Ureter (tissue), 1 donor: Measurements from ENCODE around the gene COMTD1. TPM values are rescaled to one million over a fixed set of nuclear protein-coding genes. Genes with fewer than 3 reads are reported as not detected.
"Not testable (repeated sequence)": the region's sequence is repeated elsewhere in the genome, so short reads cannot be mapped to it uniquely, and the experiment has no call there.

Experiments used
- DNase-seq: peaks from one replicate; pipeline ENCODE4 v3.0.0-alpha.2; 2020; ENCODE audit warnings: low spot score
- total RNA-seq: library from RNA; stranded (reverse); gene quantifications from one replicate; pipeline ENCODE4 v1.2.4, GENCODE V29; 2023
- donor health status: DM: yes; HTN: yes; CAD: no.

The COMTD1 gene
- total RNA-seq, 1 donor from 2014 or later: 34.6 TPM

DNA sequence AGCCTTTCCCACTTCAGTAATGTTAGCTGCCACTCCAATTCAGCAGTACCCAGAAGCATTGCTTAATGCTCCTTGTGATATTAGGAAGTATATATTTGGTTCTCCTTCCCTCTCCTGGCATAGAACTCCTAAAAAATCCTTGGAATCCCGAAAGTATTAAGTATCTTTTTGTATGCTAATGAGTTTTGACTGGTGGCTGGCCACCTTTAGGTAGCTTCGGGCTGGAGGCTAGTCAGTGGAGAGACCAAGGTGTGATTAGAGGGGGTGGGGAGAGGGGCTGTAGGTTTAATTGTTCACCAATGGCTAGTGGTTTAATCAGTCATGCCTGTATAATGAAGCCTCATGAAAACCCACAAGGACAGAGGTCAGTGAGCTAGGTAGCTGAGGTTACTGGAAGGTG is 12.2 kb downstream of the COMTD1 start:
- DNase-seq: no peak

DNA sequence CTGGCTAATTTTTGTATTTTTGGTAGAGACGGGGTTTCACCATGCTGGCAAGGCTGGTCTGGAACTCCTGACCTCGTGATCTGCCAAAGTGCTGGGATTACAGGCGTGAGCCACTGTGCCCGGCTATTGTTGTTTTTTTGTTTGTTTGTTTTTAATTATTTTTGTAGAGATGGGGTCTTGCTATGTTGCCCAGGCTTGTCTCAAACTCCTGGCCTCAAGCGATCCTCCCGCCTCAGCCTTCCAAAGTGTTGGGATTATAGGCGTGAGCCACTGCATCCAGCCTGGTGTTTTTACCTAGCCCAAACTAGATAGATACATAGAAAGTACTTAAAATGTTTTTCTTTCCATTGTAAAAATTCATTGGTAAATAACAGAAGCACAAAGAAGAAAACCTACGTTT is 14.3 kb downstream of the COMTD1 start:
- DNase-seq: not testable (repeated sequence)

DNA sequence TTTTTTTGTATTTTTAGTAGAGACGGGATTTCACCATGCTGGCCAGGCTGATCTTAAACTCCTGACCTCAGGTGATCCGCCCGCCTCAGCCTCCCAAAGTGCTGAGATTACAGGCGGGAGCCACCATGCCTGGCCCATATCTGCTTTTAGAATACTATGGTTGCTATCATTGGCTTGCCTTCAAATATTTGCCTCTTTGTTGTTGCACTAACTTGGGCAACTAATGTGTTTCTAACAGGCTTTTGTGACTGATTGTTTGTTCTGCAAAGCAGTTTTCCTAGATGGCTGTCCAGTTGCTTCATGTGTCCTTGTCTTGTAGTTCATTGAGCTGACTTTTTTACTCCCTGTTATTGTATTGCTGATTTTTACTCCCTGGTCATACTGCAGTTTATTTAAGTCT is 15.5 kb downstream of the COMTD1 start:
- no peak for DNase-seq

- DNase-seq: no peak
Measured at GRCh38 chr10:75212343-75212742, 23.4 kb downstream of the COMTD1 start.

GRCh38 chr10:75211007-75211691 is 24.6 kb downstream of the COMTD1 start:
- peak; percentile 53 for DNase-seq

GRCh38 chr10:75210282-75211006 is 25.3 kb downstream of the COMTD1 start, which contains the start of gene VDAC2:
VDAC2 (plus strand) TSS chr10:75210796; CDS start chr10:75211159, 363 bp downstream.
- peak; percentile 92 for DNase-seq

DNA sequence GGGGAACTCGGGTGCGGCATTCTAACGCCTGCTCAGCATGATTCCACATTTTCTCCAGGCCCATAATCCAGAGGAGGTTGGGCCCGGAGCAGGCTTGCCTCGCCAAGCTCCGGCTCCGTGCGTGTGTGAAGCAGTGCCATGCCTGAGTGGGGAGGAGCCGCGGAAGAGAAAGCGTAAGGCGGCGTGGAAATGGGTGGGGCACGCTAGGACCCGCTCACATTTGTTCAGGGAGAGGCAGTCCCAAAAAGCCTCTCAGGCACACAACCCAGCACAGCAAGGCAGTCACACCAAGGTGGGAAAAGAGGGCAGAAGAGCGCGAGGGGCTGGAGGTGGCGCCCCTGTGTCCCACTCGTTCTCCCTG is 25.9 kb downstream of the COMTD1 start:
- peak; percentile 88 for DNase-seq

DNA sequence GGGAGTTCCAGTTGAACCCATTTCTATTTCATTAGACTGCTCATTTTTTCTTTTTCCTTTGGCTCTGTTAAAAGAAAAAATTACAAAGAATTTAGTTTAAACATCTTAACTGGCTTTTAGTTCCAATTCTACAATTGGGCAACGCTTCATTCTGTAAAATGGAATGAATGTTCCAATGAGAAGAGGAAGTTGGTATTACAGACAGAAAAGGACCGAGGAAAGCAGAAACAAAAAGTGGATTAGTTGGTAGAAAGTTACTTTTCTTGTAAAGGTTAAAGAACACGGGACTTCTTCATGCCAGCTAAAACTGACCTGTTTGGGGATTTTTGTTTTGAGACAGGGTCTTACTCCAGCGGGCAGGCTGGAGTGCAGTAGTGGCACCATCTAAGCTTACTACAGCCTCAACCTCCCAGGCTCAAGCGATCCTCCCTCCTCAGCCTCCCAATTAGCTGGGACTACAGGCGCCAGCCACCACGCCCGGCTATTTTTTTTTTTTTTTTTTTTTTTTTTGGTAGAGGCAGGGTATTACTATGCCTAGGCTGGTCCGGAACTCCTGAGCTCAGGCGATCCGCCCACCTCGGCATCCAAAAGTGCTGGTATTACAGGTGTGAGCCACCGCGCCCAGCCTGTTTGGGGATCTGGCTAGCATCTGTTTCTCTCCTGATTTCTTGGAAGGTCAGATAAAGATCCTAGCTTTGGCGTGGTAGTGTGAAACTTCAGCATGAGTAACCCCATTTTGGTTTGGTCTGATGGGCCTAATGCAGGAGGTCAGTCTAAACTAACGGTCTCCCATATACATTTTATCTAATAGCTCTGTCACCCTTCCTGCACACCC is 26.5 kb downstream of the COMTD1 start:
- no peak for DNase-seq

DNA sequence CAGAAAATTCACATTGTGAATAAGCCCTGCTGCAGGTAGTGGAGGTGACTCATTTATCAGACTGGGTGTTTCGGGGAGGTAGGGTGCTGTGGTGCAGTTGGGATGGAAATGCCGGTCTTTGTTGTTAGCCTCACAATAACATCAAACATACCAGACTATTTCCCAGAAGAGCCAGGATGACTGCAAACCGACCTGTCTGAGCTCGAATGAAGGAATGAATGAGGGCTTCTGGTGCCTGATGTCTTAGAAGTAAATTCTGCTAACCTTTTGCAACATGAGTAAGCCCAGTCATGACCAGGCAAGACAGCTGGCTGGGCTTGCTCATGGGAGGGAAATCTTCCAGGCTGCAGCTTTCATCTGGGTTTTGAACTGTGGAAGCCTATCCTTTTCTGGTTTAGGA is 27.6 kb downstream of the COMTD1 start:
- no peak for DNase-seq

- DNase-seq: no peak
Measured at GRCh38 chr10:75207857-75208144, 28.0 kb downstream of the COMTD1 start.

GRCh38 chr10:75207079-75207856 is 28.5 kb downstream of the COMTD1 start:
- DNase-seq: no peak

- DNase-seq: not testable (repeated sequence)
Measured at GRCh38 chr10:75206638-75207037, 29.1 kb downstream of the COMTD1 start.

DNA sequence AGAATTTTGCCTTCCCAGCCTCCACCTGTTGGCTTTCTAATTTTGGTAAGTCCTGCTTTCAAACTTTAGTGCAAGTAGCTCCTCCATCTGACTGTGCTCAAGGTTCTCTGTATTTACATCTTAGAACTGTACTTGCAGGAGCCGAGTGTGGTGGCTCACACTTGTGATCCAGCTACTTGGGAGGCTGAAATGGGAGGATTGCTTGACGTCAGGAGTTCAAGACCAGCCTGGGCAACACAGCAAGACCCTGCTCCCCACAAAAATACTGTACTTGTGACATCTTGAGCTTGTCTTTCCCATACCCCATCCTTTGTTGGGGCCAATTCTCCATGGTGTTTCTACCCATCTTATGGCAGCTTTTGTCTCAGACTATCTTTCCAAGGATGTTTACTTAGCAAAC is 29.8 kb downstream of the COMTD1 start:
- no peak for DNase-seq

DNA sequence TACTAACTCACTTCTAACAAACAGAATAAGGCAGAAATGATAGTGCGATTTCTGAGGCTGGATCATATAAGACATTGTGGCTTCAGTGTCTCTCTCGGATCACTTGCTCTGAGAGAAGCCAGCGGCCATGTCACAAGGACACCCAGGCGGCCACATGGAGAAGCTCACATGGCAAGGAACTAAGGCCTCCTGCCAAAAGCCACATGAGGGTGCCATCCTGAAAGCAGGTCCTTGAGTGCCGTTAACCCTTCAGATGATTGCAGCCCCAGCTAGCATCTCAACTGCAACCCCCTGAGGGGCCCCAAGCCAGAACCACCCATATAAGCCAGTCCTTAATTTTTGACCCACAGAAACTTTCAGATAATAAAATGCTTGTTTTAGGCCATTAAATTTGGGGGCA is 32.0 kb downstream of the COMTD1 start:
- no peak for DNase-seq

GRCh38 chr10:75203046-75203620 is 32.6 kb downstream of the COMTD1 start:
- DNase-seq: not testable (repeated sequence)

DNA sequence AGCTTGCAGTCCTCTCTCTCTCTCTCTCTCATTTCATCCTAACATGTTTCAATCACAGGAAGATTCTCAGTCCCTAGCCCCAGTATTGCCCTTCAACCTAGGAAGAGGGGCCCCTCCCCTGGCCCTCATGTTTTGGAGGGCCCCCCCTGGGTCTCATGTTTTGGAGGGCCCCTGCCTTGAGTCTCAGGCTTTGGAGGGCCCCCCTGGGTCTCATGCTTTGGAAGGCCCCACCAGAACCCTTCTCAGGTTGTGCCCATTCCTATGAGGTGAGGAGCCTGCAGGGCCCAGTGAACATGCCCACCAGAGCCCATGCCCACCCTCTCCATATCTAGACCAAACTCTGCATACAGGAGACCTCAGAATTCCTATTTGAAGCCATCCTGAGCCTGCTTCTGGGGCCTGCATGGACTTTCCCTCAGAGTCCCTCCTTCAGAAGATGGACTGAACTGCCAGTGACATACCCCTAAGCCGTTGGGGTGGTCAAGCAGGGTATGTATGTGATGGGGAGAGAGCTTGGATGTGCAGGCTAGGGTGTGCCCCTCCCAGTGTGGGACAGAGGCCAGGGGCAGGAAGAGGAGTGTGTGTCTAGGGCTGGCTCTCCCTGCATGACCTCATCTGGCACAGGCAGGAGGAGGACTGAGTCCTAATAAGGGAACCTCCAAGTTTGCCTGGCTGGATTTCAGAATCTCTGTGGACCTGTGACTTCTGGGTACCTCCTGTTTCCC is 33.3 kb downstream of the COMTD1 start:
- DNase-seq: peak; percentile 66

GRCh38 chr10:75201793-75202307 is 33.9 kb downstream of the COMTD1 start:
- DNase-seq: no peak

GRCh38 chr10:75199949-75200348 is 35.8 kb downstream of the COMTD1 start:
- not testable (repeated sequence) for DNase-seq

GRCh38 chr10:75197906-75198305 is 37.9 kb downstream of the COMTD1 start:
- DNase-seq: peak; percentile 22

- peak; percentile 27 for DNase-seq
Measured at GRCh38 chr10:75197066-75197465, 38.7 kb downstream of the COMTD1 start.
